ENCODE measurements around the gene PALB2. TPM values are rescaled to one million over a fixed set of nuclear protein-coding genes. Genes with fewer than 3 reads are reported as not detected.

PALB2 gene
- total RNA-seq, 2 experiments from 2014 or later: 3.8 to 5.1 TPM

DNA sequence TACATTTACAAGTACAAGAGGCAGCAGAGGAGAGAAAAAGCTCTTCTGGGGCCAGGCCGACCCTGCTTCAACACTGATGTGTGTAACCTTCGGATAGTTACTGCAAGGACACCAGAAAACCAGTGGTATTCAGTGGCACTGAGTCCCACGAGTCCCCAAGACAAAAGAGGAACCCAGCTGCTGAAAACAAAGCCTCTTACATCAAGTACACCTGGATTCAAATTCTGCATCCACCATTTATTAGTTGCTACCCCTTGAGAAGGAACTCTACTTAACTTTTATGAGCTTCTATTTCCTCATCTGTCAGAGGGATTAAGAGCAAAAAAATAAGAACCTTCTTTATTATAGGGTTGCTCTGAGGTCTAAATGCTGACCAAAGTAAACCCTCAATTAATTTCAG lies 86.6 kb downstream of the PALB2 start:
- no peak for TF ChIP-seq CTCF (IDR thresholded peaks at IDR 0.05)
- H3K27ac ChIP-seq (ENCODE audit: low read depth in 1 of 2, low read length in 2 of 2): no peak overlapping the region
- Mint-ChIP-seq H3K27ac (no peak overlapping the region), H3K4me1 (ENCODE audit: low read depth) (peaks cover 31% of the 10 kb centered on the region), H3K4me3 (no peak overlapping the region), H3K36me3 (ENCODE audit: low read depth) (peaks cover 60% of the 10 kb centered on the region), H3K9me3 (no peaks in the 10 kb centered on the region), H3K27me3 (no peaks in the 10 kb centered on the region)
- H3K4me3 ChIP-seq (ENCODE audit: low read length): no peak overlapping the region
- intact Hi-C loops (cut with DNase I, micrococcal nuclease): loop anchor here in 1 of 2 experiments (10.0 kb wide), 1 partner anchor 1600 kb away; the partner anchor contains the start of gene UQCRC2
- POLR2A ChIA-PET: interaction anchor here (1.3 kb wide), 1 partner anchor 44 kb away, joined by 4 read pairs; the partner anchor contains the start of gene GGA2
- H3K36me3 ChIP-seq (ENCODE audit: insufficient read depth, low read length): peaks cover 27% of the 10 kb centered on the region
- DNase-seq (no peak), ATAC-seq (ENCODE audit: poor library complexity) (no peak)
- H3K4me1 ChIP-seq (ENCODE audit: insufficient read depth, low read length): peaks cover 20% of the 10 kb centered on the region
- H3K9me3 ChIP-seq (ENCODE audit: control insufficient read depth in 1 of 2, insufficient read depth in 1 of 2, low read length in 2 of 2): no peaks in the 10 kb centered on the region
- CTCF ChIA-PET: interaction anchor here (1.0 kb wide), 1 partner anchor 119 kb away, joined by 3 read pairs; no protein-coding TSS in a partner anchor
- no peaks in the 10 kb centered on the region for H3K27me3 ChIP-seq (ENCODE audit: control insufficient read depth in 1 of 2, insufficient read depth in 2 of 2, low read length in 2 of 2)

Other genes with a start within 250 kb of the PALB2 start
- 10 to 100 TPM; 12.6 to 13.6 TPM for gene COG7, start 188.1 kb downstream of the PALB2 start, total RNA-seq
- gene GGA2, start 130.8 kb downstream of the PALB2 start, total RNA-seq: 10 to 100 TPM; 96.5 to 96.9 TPM
- 1 to 10 TPM; 7.9 to 8.0 TPM for gene EARS2, start 84.0 kb downstream of the PALB2 start, total RNA-seq
- 10 to 100 TPM; 53.7 to 59.5 TPM for gene UBFD1, start 83.6 kb downstream of the PALB2 start, total RNA-seq
- 10 to 100 TPM; 23.0 to 28.3 TPM for gene NDUFAB1, start 45.0 kb downstream of the PALB2 start, total RNA-seq
- 10 to 100 TPM; 46.9 to 47.8 TPM for gene DCTN5, start 156 bp upstream of the PALB2 start, total RNA-seq
- under 1 TPM; 0.84 to 0.85 TPM for gene PLK1, start 37.6 kb upstream of the PALB2 start, total RNA-seq
- not detected for gene ERN2, start 71.9 kb upstream of the PALB2 start, total RNA-seq
- not detected for gene CHP2, start 113.7 kb upstream of the PALB2 start, total RNA-seq
- gene PRKCB, start 194.7 kb upstream of the PALB2 start, total RNA-seq: 10 to 100 TPM; 64.7 TPM

Measured in CD4-positive, alpha-beta T cell (primary cell).